Measurements from ENCODE around the gene DPP6. TPM values are rescaled to one million over a fixed set of nuclear protein-coding genes. Genes with fewer than 3 reads are reported as not detected.

The DPP6 gene
- total RNA-seq, 1 experiment from 2014 or later = not detected

DNA sequence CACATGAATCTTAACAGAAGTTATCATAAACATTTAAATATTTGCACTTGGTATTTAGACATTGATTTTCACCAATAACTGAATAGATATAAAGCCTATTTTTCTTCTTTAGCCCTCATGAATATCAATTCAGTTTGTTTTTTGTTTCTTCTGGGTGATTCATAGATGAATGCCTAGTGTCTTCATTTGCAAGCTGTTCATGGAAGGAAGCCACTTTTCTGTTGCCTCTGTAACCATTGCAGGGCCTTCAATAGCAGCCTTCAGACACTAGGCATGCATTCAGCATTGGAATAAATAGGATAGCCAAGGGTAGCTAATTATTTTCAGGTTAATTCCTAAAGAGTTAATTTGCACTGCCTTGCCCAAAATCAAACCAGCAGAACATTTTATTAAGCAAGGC, 375.3 kb downstream of the DPP6 start:
- H3K27ac ChIP-seq (ENCODE audit: low read length) = no peak overlapping the region
- ChIA-PET CTCF (no interaction called here), POLR2A (no interaction called here)
- in situ Hi-C loops (cut with HindIII; ENCODE audit: low pct_unique_long_range_greater_than_20kb, low sequenced_read_pairs) = no loop called here
- H3K9me3 ChIP-seq (ENCODE audit: control insufficient read depth, insufficient read depth, low read depth, low read length) = no peaks in the 10 kb centered on the region
- no peak for DNase-seq (ENCODE audit: low read depth, low spot score)
- no peaks in the 10 kb centered on the region for H3K36me3 ChIP-seq (ENCODE audit: control insufficient read depth, insufficient read depth, low read length)
- TF ChIP-seq POLR2AphosphoS5 (IDR thresholded peaks at IDR 0.05; ENCODE audit: low read depth, low read length) (no peak), CTCF (IDR thresholded peaks at IDR 0.05) (no peak), SIN3A (IDR thresholded peaks at IDR 0.05; ENCODE audit: borderline replicate concordance, insufficient read depth, low read depth, low read length) (no peak), TCF7L2 (IDR thresholded peaks at IDR 0.05; ENCODE audit: low read depth, low read length) (no peak)
- TF ChIP-seq, protein P1, sequence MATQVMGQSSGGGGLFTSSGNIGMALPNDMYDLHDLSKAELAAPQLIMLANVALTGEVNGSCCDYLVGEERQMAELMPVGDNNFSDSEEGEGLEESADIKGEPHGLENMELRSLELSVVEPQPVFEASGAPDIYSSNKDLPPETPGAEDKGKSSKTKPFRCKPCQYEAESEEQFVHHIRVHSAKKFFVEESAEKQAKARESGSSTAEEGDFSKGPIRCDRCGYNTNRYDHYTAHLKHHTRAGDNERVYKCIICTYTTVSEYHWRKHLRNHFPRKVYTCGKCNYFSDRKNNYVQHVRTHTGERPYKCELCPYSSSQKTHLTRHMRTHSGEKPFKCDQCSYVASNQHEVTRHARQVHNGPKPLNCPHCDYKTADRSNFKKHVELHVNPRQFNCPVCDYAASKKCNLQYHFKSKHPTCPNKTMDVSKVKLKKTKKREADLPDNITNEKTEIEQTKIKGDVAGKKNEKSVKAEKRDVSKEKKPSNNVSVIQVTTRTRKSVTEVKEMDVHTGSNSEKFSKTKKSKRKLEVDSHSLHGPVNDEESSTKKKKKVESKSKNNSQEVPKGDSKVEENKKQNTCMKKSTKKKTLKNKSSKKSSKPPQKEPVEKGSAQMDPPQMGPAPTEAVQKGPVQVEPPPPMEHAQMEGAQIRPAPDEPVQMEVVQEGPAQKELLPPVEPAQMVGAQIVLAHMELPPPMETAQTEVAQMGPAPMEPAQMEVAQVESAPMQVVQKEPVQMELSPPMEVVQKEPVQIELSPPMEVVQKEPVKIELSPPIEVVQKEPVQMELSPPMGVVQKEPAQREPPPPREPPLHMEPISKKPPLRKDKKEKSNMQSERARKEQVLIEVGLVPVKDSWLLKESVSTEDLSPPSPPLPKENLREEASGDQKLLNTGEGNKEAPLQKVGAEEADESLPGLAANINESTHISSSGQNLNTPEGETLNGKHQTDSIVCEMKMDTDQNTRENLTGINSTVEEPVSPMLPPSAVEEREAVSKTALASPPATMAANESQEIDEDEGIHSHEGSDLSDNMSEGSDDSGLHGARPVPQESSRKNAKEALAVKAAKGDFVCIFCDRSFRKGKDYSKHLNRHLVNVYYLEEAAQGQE (IDR thresholded peaks at IDR 0.05; ENCODE audit: insufficient read depth in 1 of 2, low read depth in 2 of 2, low read length in 1 of 2) = no peak
- intact Hi-C loops (cut with micrococcal nuclease; ENCODE audit: unreplicated experiment) = no loop called here
- H3K27me3 ChIP-seq (ENCODE audit: control insufficient read depth, insufficient read depth, low read length) = no peaks in the 10 kb centered on the region
- H3K4me1 ChIP-seq (ENCODE audit: control insufficient read depth, insufficient read depth, low read length) = no peaks in the 10 kb centered on the region
- BruUV-seq (replicated peaks) = no TSS peak
- no peak for ATAC-seq
- no peak overlapping the region for H3K4me3 ChIP-seq (ENCODE audit: low read depth in 2 of 2, low read length in 2 of 2)

GRCh38 chr7:154429666-154430404, 377.6 kb downstream of the DPP6 start:
- CTCF ChIA-PET = no interaction called here

More at GRCh38 chr7:154429666-154430404, 377.6 kb downstream of the DPP6 start:
- DNase-seq (ENCODE audit: low read depth, low spot score) (no peak), ATAC-seq (no peak)
- H3K9me3 ChIP-seq (ENCODE audit: control insufficient read depth, insufficient read depth, low read depth, low read length) = no peaks in the 10 kb centered on the region
- no peak for TF ChIP-seq TCF7L2 (IDR thresholded peaks at IDR 0.05; ENCODE audit: low read depth, low read length)
- TF ChIP-seq POLR2AphosphoS5 (IDR thresholded peaks at IDR 0.05; ENCODE audit: low read depth, low read length) = no peak
- TF ChIP-seq, protein P1 (IDR thresholded peaks at IDR 0.05; ENCODE audit: insufficient read depth in 1 of 2, low read depth in 2 of 2, low read length in 1 of 2) = no peak
- no peaks in the 10 kb centered on the region for H3K4me1 ChIP-seq (ENCODE audit: control insufficient read depth, insufficient read depth, low read length)
- in situ Hi-C loops (cut with HindIII; ENCODE audit: low pct_unique_long_range_greater_than_20kb, low sequenced_read_pairs) (no loop called here), intact Hi-C loops (cut with micrococcal nuclease; ENCODE audit: unreplicated experiment) (no loop called here)
- H3K4me3 ChIP-seq (ENCODE audit: low read depth in 2 of 2, low read length in 2 of 2) = no peak overlapping the region
- BruUV-seq (replicated peaks) = no TSS peak
- POLR2A ChIA-PET = no interaction called here
- no peaks in the 10 kb centered on the region for H3K27me3 ChIP-seq (ENCODE audit: control insufficient read depth, insufficient read depth, low read length)
- no peak overlapping the region for H3K27ac ChIP-seq (ENCODE audit: low read length)
- H3K36me3 ChIP-seq (ENCODE audit: control insufficient read depth, insufficient read depth, low read length) = no peaks in the 10 kb centered on the region

All from Panc1 (cell line).